Esophagus squamous epithelium (tissue), 4 donors: Measurements from ENCODE around the gene NEO1.

Experiments
- CTCF ChIP-seq, 6 experiments: fragments of 450-650 bp in 4 of 6; fragments of 200-600 bp in 2 of 6; sonication (generic) in 2 of 6; IDR thresholded peaks; one replicate each; pipeline ENCODE4 v1.5.1; 2016 to 2019; ENCODE audit warnings: antibody characterized with exemption in 6 of 6, mild to moderate bottlenecking in 4 of 6, moderate library complexity in 4 of 6
- POLR2A ChIP-seq, 4 donors: fragments of 450-650 bp; IDR thresholded peaks; one replicate each; pipeline ENCODE4 v1.6.1; 2017; ENCODE audit warnings: antibody characterized with exemption in 4 of 4, mild to moderate bottlenecking in 4 of 4, moderate library complexity in 3 of 4

- peak in 1 of 6 experiments; percentile 27 for TF ChIP-seq CTCF (IDR thresholded peaks at IDR 0.05)
- TF ChIP-seq POLR2A (IDR thresholded peaks at IDR 0.05): no peak
These were observed 187.4 kb downstream of the NEO1 start for GRCh38 chr15:73239564-73240215.
